ENCODE measurements around the gene PTK6.
"Not testable (repeated sequence)": the region's sequence is repeated elsewhere in the genome, so short reads cannot be mapped to it uniquely, and the experiment has no call there.

Gene PTK6

GRCh38 chr20:63494420-63495166 lies 42.6 kb downstream of the PTK6 start:
- DNase-seq (ENCODE audit: low read depth in 2 of 2): no peak

GRCh38 chr20:63494084-63494419 lies 43.1 kb downstream of the PTK6 start:
- no peak for DNase-seq (ENCODE audit: low read depth in 2 of 2)

- no peak for DNase-seq (ENCODE audit: low read depth in 2 of 2)
Observed at GRCh38 chr20:63493563-63494020, 43.6 kb downstream of the PTK6 start.

GRCh38 chr20:63492982-63493381 lies 44.2 kb downstream of the PTK6 start:
- no peak for DNase-seq (ENCODE audit: low read depth in 2 of 2)

GRCh38 chr20:63492518-63492917 lies 44.7 kb downstream of the PTK6 start:
- DNase-seq (ENCODE audit: low read depth in 2 of 2): no peak

- DNase-seq (ENCODE audit: low read depth in 2 of 2): no peak
Observed at GRCh38 chr20:63491635-63492230, 45.4 kb downstream of the PTK6 start.

GRCh38 chr20:63491078-63491477 lies 46.1 kb downstream of the PTK6 start:
- DNase-seq (ENCODE audit: low read depth in 2 of 2): no peak

GRCh38 chr20:63490416-63490815 lies 46.8 kb downstream of the PTK6 start:
- DNase-seq (ENCODE audit: low read depth in 2 of 2): no peak

GRCh38 chr20:63488315-63489251 lies 48.6 kb downstream of the PTK6 start:
- DNase-seq (ENCODE audit: low read depth in 2 of 2): no peak

- no peak for DNase-seq (ENCODE audit: low read depth in 2 of 2)
Observed at GRCh38 chr20:63487781-63488241, 49.4 kb downstream of the PTK6 start.

- DNase-seq (ENCODE audit: low read depth in 2 of 2): no peak
Observed at GRCh38 chr20:63487116-63487764, 49.9 kb downstream of the PTK6 start.

- DNase-seq (ENCODE audit: low read depth in 2 of 2): no peak
Observed at GRCh38 chr20:63486300-63486855, 50.8 kb downstream of the PTK6 start.

- DNase-seq (ENCODE audit: low read depth in 2 of 2): no peak
Observed at GRCh38 chr20:63484651-63485403, 52.3 kb downstream of the PTK6 start.

- no peak for DNase-seq (ENCODE audit: low read depth in 2 of 2)
Observed at GRCh38 chr20:63484236-63484635, 52.9 kb downstream of the PTK6 start.

- no peak for DNase-seq (ENCODE audit: low read depth in 2 of 2)
Observed at GRCh38 chr20:63483834-63484233, 53.3 kb downstream of the PTK6 start.

GRCh38 chr20:63482021-63482587 lies 55.1 kb downstream of the PTK6 start:
- no peak for DNase-seq (ENCODE audit: low read depth in 2 of 2)

- no peak for DNase-seq (ENCODE audit: low read depth in 2 of 2)
Observed at GRCh38 chr20:63481503-63481902, 55.7 kb downstream of the PTK6 start.

- DNase-seq (ENCODE audit: low read depth in 2 of 2): not testable (repeated sequence)
Observed at GRCh38 chr20:63479695-63480419, 57.3 kb downstream of the PTK6 start.
